ENCODE measurements around the gene ZBTB24. TPM values are rescaled to one million over a fixed set of nuclear protein-coding genes. Genes with fewer than 3 reads are reported as not detected.

ZBTB24 gene
- total RNA-seq, 2 experiments from 2014 or later, result 15.3 to 17.0 TPM

- no peak overlapping the region for H3K4me3 ChIP-seq (ENCODE audit: low read depth, low read length, poor library complexity, severe bottlenecking)
- TF ChIP-seq CTCF (conservative IDR thresholded peaks at IDR 0.05; ENCODE audit: low read length) (no peak), EZH2phosphoT487 (IDR thresholded peaks at IDR 0.05; ENCODE audit: borderline replicate concordance, low read depth, low read length) (no peak)
- no peak overlapping the region for H3K27ac ChIP-seq (ENCODE audit: low read depth, low read length, poor library complexity, severe bottlenecking)
- H2AFZ ChIP-seq (ENCODE audit: low read length), result no peak overlapping the region
- BruUV-seq (replicated peaks), result no TSS peak
- ChIA-PET POLR2A (no interaction called here), CTCF (ENCODE audit: unreplicated experiment) (no interaction called here)
- no peaks in the 10 kb centered on the region for H3K9me3 ChIP-seq (ENCODE audit: low read length)
- H3K4me2 ChIP-seq (ENCODE audit: low read length), result no peak overlapping the region
- no peaks in the 10 kb centered on the region for H3K4me1 ChIP-seq (ENCODE audit: insufficient read depth, low read length, poor library complexity, severe bottlenecking)
- no peaks in the 10 kb centered on the region for H3K36me3 ChIP-seq (ENCODE audit: insufficient read depth, low read length)
- no peak for DNase-seq (ENCODE audit: low spot score)
- no peaks in the 10 kb centered on the region for H4K20me1 ChIP-seq (ENCODE audit: insufficient read depth, low read length)
- H3K9me2 ChIP-seq (ENCODE audit: insufficient read depth, low read length), result no peaks in the 10 kb centered on the region
- intact Hi-C loops (cut with micrococcal nuclease; ENCODE audit: unreplicated experiment), result no loop called here
- H3K79me2 ChIP-seq (ENCODE audit: insufficient read depth, low read depth, low read length), result no peaks in the 10 kb centered on the region
Measured at GRCh38 chr6:109493865-109494264, 10.8 kb upstream of the ZBTB24 start.

GRCh38 chr6:109491207-109491938 lies 8.4 kb upstream of the ZBTB24 start:
- Histone ChIP-seq H4K20me1 (ENCODE audit: insufficient read depth, low read length) (no peaks in the 10 kb centered on the region), H3K27ac (ENCODE audit: low read depth, low read length, poor library complexity, severe bottlenecking) (no peak overlapping the region), H3K4me1 (ENCODE audit: insufficient read depth, low read length, poor library complexity, severe bottlenecking) (no peaks in the 10 kb centered on the region), H3K79me2 (ENCODE audit: insufficient read depth, low read depth, low read length) (no peaks in the 10 kb centered on the region), H2AFZ (ENCODE audit: low read length) (peak overlapping the region; percentile 59), H3K4me3 (ENCODE audit: low read depth, low read length, poor library complexity, severe bottlenecking) (no peak overlapping the region), H3K4me2 (ENCODE audit: low read length) (no peak overlapping the region), H3K36me3 (ENCODE audit: insufficient read depth, low read length) (no peaks in the 10 kb centered on the region), H3K9me3 (ENCODE audit: low read length) (no peaks in the 10 kb centered on the region), H3K9me2 (ENCODE audit: insufficient read depth, low read length) (no peaks in the 10 kb centered on the region)
- DNase-seq (ENCODE audit: low spot score), result no peak
- ChIA-PET CTCF (ENCODE audit: unreplicated experiment) (no interaction called here), POLR2A (interaction anchor here (0.5 to 1.0 kb wide), 4 partner anchors 9 to 1274 kb away, joined by 3 to 4 read pairs (median 3); no protein-coding TSS in a partner anchor)
- intact Hi-C loops (cut with micrococcal nuclease; ENCODE audit: unreplicated experiment), result no loop called here
- no TSS peak for BruUV-seq (replicated peaks)
- TF ChIP-seq CTCF (conservative IDR thresholded peaks at IDR 0.05; ENCODE audit: low read length) (no peak), EZH2phosphoT487 (IDR thresholded peaks at IDR 0.05; ENCODE audit: borderline replicate concordance, low read depth, low read length) (no peak)

GRCh38 chr6:109490713-109491112 lies 7.7 kb upstream of the ZBTB24 start:
- Histone ChIP-seq H3K4me1 (ENCODE audit: insufficient read depth, low read length, poor library complexity, severe bottlenecking) (no peaks in the 10 kb centered on the region), H3K27ac (ENCODE audit: low read depth, low read length, poor library complexity, severe bottlenecking) (no peak overlapping the region), H4K20me1 (ENCODE audit: insufficient read depth, low read length) (no peaks in the 10 kb centered on the region), H3K9me3 (ENCODE audit: low read length) (no peaks in the 10 kb centered on the region), H3K4me3 (ENCODE audit: low read depth, low read length, poor library complexity, severe bottlenecking) (no peak overlapping the region), H3K79me2 (ENCODE audit: insufficient read depth, low read depth, low read length) (no peaks in the 10 kb centered on the region), H2AFZ (ENCODE audit: low read length) (0 out of 2 replicates have a peak overlapping the region, but pooled peaks have one; percentile 59), H3K9me2 (ENCODE audit: insufficient read depth, low read length) (no peaks in the 10 kb centered on the region), H3K36me3 (ENCODE audit: insufficient read depth, low read length) (no peaks in the 10 kb centered on the region), H3K4me2 (ENCODE audit: low read length) (no peak overlapping the region)
- DNase-seq (ENCODE audit: low spot score), result no peak
- POLR2A ChIA-PET, result interaction anchor here (0.6 to 0.7 kb wide), 2 partner anchors 732 to 1282 kb away, joined by 3 to 4 read pairs; no protein-coding TSS in a partner anchor
- CTCF ChIA-PET (ENCODE audit: unreplicated experiment), result no interaction called here
- no TSS peak for BruUV-seq (replicated peaks)
- no peak for TF ChIP-seq CTCF (conservative IDR thresholded peaks at IDR 0.05; ENCODE audit: low read length)
- TF ChIP-seq EZH2phosphoT487 (IDR thresholded peaks at IDR 0.05; ENCODE audit: borderline replicate concordance, low read depth, low read length), result no peak
- intact Hi-C loops (cut with micrococcal nuclease; ENCODE audit: unreplicated experiment), result no loop called here
